Renal cortical epithelial cell (primary cell): ENCODE measurements around the gene PHEX. TPM values are rescaled to one million over a fixed set of nuclear protein-coding genes. Genes with fewer than 3 reads are reported as not detected.

Experiments
- DNase-seq: peaks from one replicate; pipeline ENCODE4 v3.0.0-alpha.2; 2011; ENCODE audit warnings: low read depth
- total RNA-seq: library from RNA; depleted of rRNA; stranded (reverse); fragments of >200 nt; gene quantifications from 2 replicates; pipeline ENCODE4 v1.2.3, GENCODE V29; 2014

Gene PHEX
- total RNA-seq, 1 donor from 2014 or later = 1.0 TPM

- no peak for DNase-seq
These were observed 73.1 kb downstream of the PHEX start for GRCh38 chrX:22105231-22105630.

GRCh38 chrX:22105971-22106370 lies 73.8 kb downstream of the PHEX start:
- DNase-seq = no peak

GRCh38 chrX:22109442-22109841 lies 77.3 kb downstream of the PHEX start:
- peak; percentile 95 for DNase-seq

- peak; percentile 84 for DNase-seq
These were observed 78.8 kb downstream of the PHEX start for GRCh38 chrX:22110729-22111494.

- DNase-seq = peak; percentile 86
These were observed 84.8 kb downstream of the PHEX start for GRCh38 chrX:22116605-22117546.

GRCh38 chrX:22117633-22118032 lies 85.5 kb downstream of the PHEX start:
- peak; percentile 49 for DNase-seq

GRCh38 chrX:22118161-22118830 lies 86.2 kb downstream of the PHEX start:
- peak; percentile 73 for DNase-seq

GRCh38 chrX:22121161-22121560 lies 89.0 kb downstream of the PHEX start:
- DNase-seq = no peak

GRCh38 chrX:22122510-22122909 lies 90.4 kb downstream of the PHEX start:
- DNase-seq = peak; percentile 83

- peak; percentile 20 for DNase-seq
These were observed 92.0 kb downstream of the PHEX start for GRCh38 chrX:22124098-22124497.

GRCh38 chrX:22125481-22125880 lies 93.4 kb downstream of the PHEX start:
- DNase-seq = no peak

- DNase-seq = peak; percentile 22
These were observed 94.2 kb downstream of the PHEX start for GRCh38 chrX:22126327-22126726.

GRCh38 chrX:22128961-22129360 lies 96.8 kb downstream of the PHEX start:
- no peak for DNase-seq

GRCh38 chrX:22134681-22135080 lies 102.6 kb downstream of the PHEX start:
- peak; percentile 94 for DNase-seq

- DNase-seq = peak; percentile 92
These were observed 103.1 kb downstream of the PHEX start for GRCh38 chrX:22135171-22135711.

GRCh38 chrX:22135994-22136684 lies 104.0 kb downstream of the PHEX start:
- DNase-seq = peak; percentile 94

GRCh38 chrX:22136711-22137110 lies 104.6 kb downstream of the PHEX start:
- no peak for DNase-seq

- no peak for DNase-seq
These were observed 107.7 kb downstream of the PHEX start for GRCh38 chrX:22139822-22140221.

GRCh38 chrX:22141047-22141730 lies 109.1 kb downstream of the PHEX start:
- no peak for DNase-seq

- no peak for DNase-seq
These were observed 115.1 kb downstream of the PHEX start for GRCh38 chrX:22147214-22147613.

- DNase-seq = no peak
These were observed 115.8 kb downstream of the PHEX start for GRCh38 chrX:22147942-22148341.
